Measurements from ENCODE around the gene GPRIN3. TPM values are rescaled to one million over a fixed set of nuclear protein-coding genes. Genes with fewer than 3 reads are reported as not detected.

The GPRIN3 gene
- polyA plus RNA-seq, 1 donor (not counting 4 experiments of a cell fraction or from before 2014, with no cell fraction given), result not detected

DNA sequence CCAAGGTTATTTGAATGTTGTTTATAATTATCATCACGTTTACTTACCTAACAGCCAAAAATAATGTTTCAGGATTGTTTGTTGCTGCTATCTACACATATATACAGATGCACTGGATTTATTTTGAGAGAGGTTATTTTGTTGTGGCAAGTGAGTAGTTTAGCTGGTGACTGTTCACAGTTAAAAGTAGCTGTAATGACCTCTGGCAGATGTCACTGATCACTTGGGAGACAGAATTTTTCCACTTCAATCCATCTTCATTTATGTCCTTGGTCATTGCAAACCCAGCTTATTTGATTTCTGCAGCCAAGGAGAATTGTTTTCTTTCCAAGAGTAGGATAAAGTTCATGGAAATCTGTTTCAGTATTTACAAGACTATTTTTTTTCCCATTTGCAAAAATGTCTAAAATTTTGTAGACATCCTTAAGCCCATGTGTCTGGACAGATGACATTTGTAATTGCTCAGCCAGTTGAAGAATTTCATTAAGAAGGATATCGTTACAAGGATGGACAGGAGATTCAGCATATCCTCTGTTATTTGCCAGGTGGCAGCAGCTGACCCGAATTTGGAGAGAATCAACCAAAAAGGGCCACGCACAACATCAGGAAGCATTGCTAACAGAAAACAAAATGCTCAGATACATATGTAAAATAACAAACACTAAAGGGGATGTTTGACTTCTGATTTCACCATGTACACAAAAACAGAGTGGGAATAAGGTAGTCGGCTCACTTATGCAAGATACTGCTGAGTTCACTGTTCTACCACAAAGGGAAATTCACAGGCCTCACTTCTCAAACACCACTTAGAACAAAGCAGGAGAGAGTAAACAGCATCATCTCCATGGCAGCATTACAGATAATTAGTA lies 64.5 kb downstream of the GPRIN3 start:
- TF ChIP-seq, protein P1, sequence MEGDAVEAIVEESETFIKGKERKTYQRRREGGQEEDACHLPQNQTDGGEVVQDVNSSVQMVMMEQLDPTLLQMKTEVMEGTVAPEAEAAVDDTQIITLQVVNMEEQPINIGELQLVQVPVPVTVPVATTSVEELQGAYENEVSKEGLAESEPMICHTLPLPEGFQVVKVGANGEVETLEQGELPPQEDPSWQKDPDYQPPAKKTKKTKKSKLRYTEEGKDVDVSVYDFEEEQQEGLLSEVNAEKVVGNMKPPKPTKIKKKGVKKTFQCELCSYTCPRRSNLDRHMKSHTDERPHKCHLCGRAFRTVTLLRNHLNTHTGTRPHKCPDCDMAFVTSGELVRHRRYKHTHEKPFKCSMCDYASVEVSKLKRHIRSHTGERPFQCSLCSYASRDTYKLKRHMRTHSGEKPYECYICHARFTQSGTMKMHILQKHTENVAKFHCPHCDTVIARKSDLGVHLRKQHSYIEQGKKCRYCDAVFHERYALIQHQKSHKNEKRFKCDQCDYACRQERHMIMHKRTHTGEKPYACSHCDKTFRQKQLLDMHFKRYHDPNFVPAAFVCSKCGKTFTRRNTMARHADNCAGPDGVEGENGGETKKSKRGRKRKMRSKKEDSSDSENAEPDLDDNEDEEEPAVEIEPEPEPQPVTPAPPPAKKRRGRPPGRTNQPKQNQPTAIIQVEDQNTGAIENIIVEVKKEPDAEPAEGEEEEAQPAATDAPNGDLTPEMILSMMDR (optimal IDR thresholded peaks at IDR 0.05 in 1 of 3, IDR thresholded peaks at IDR 0.05 in 1 of 3, conservative IDR thresholded peaks at IDR 0.05 in 1 of 3; ENCODE audit: extremely low read depth in 1 of 3, insufficient read depth in 2 of 3, low read length in 3 of 3), result no peak
- no peak for TF ChIP-seq EZH2 (IDR thresholded peaks at IDR 0.05; ENCODE audit: low read length)
- H3K27me3 ChIP-seq (ENCODE audit: control insufficient read depth, extremely low read depth, insufficient read depth, low read length), result peaks cover 6% of the 10 kb centered on the region
- H4K20me1 ChIP-seq (ENCODE audit: control insufficient read depth, extremely low read depth, insufficient read depth, low read length), result no peaks in the 10 kb centered on the region
- H3K9me1 ChIP-seq (ENCODE audit: control insufficient read depth, extremely low read depth, insufficient read depth, low read length), result no peaks in the 10 kb centered on the region
- no peak overlapping the region for H3K9ac ChIP-seq (ENCODE audit: control insufficient read depth, extremely low read depth, insufficient read depth, low read length)
- dilution Hi-C loops (cut with MboI; ENCODE audit: extremely low pct_ligation_motif_present, low sequenced_read_pairs), result no loop called here
- no peaks in the 10 kb centered on the region for H3K79me2 ChIP-seq (ENCODE audit: control insufficient read depth, insufficient read depth, low read length)
- FAIRE-seq (no peak), DNase-seq (ENCODE audit: low read depth, low spot score) (no peak)
- H3K4me1 ChIP-seq (ENCODE audit: control insufficient read depth, extremely low read depth, insufficient read depth, low read length), result no peaks in the 10 kb centered on the region
- H2AFZ ChIP-seq (ENCODE audit: control insufficient read depth, low read length), result no peak overlapping the region
- no peaks in the 10 kb centered on the region for H3K9me3 ChIP-seq (ENCODE audit: control insufficient read depth, low read depth, low read length)
- no peak overlapping the region for H3K4me3 ChIP-seq (ENCODE audit: control insufficient read depth in 2 of 3, extremely low read depth in 1 of 3, insufficient read depth in 2 of 3, low read depth in 1 of 3, low read length in 3 of 3)
- no peak overlapping the region for H3K27ac ChIP-seq (ENCODE audit: control insufficient read depth, insufficient read depth, low read length)
- H3K4me2 ChIP-seq (ENCODE audit: control insufficient read depth, extremely low read depth, insufficient read depth, low read depth, low read length), result no peak overlapping the region
- no peaks in the 10 kb centered on the region for H3K36me3 ChIP-seq (ENCODE audit: control insufficient read depth in 2 of 2, extremely low read depth in 1 of 2, insufficient read depth in 2 of 2, low read length in 2 of 2)

DNA sequence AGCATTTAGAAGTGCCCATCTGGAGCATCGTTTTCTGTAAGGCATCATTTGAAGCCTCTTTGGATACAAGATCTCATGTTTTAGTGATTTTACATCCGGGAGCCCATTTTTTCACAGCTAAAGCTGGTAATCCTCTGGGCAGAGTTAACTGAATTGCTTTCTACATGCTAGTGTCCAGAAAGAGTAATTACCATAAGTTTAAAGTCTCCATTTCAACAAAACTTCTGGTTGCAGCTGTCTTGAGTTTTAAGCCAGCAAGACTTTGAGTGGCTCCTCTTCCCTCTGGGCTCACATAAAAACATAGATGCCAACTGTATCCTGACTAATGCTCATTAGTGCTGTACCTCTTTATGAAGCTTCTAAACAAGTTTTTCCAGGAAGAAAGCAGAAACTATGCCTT lies 65.4 kb downstream of the GPRIN3 start:
- no peaks in the 10 kb centered on the region for H3K79me2 ChIP-seq (ENCODE audit: control insufficient read depth, insufficient read depth, low read length)
- H4K20me1 ChIP-seq (ENCODE audit: control insufficient read depth, extremely low read depth, insufficient read depth, low read length), result no peaks in the 10 kb centered on the region
- no peaks in the 10 kb centered on the region for H3K27me3 ChIP-seq (ENCODE audit: control insufficient read depth, extremely low read depth, insufficient read depth, low read length)
- no peak overlapping the region for H3K4me3 ChIP-seq (ENCODE audit: control insufficient read depth in 2 of 3, extremely low read depth in 1 of 3, insufficient read depth in 2 of 3, low read depth in 1 of 3, low read length in 3 of 3)
- dilution Hi-C loops (cut with MboI; ENCODE audit: extremely low pct_ligation_motif_present, low sequenced_read_pairs), result no loop called here
- FAIRE-seq (no peak), DNase-seq (ENCODE audit: low read depth, low spot score) (no peak)
- no peaks in the 10 kb centered on the region for H3K9me3 ChIP-seq (ENCODE audit: control insufficient read depth, low read depth, low read length)
- H3K4me1 ChIP-seq (ENCODE audit: control insufficient read depth, extremely low read depth, insufficient read depth, low read length), result no peaks in the 10 kb centered on the region
- H2AFZ ChIP-seq (ENCODE audit: control insufficient read depth, low read length), result no peak overlapping the region
- H3K27ac ChIP-seq (ENCODE audit: control insufficient read depth, insufficient read depth, low read length), result no peak overlapping the region
- H3K9me1 ChIP-seq (ENCODE audit: control insufficient read depth, extremely low read depth, insufficient read depth, low read length), result no peaks in the 10 kb centered on the region
- H3K36me3 ChIP-seq (ENCODE audit: control insufficient read depth in 2 of 2, extremely low read depth in 1 of 2, insufficient read depth in 2 of 2, low read length in 2 of 2), result no peaks in the 10 kb centered on the region
- no peak overlapping the region for H3K9ac ChIP-seq (ENCODE audit: control insufficient read depth, extremely low read depth, insufficient read depth, low read length)
- TF ChIP-seq, protein P1 (optimal IDR thresholded peaks at IDR 0.05 in 1 of 3, IDR thresholded peaks at IDR 0.05 in 1 of 3, conservative IDR thresholded peaks at IDR 0.05 in 1 of 3; ENCODE audit: extremely low read depth in 1 of 3, insufficient read depth in 2 of 3, low read length in 3 of 3), result no peak
- no peak for TF ChIP-seq EZH2 (IDR thresholded peaks at IDR 0.05; ENCODE audit: low read length)
- H3K4me2 ChIP-seq (ENCODE audit: control insufficient read depth, extremely low read depth, insufficient read depth, low read depth, low read length), result no peak overlapping the region

Data from keratinocyte (primary cell).